B cell (primary cell): ENCODE measurements around the gene DISP2.

Experiments
- EZH2 ChIP-seq: IDR thresholded peaks from 2 replicates; pipeline ENCODE4 v1.6.1; 2012; ENCODE audit warnings: borderline replicate concordance, low read depth, mild to moderate bottlenecking, moderate library complexity, low read length; ENCODE audit not compliant: insufficient read depth, poor library complexity, severe bottlenecking
- TF ChIP-seq, protein P1 (sequence below): fragments of 200-600 bp; IDR thresholded peaks from one replicate; pipeline ENCODE4 v1.8.0; 2022; ENCODE audit warnings: antibody characterized with exemption, mild to moderate bottlenecking

DNA sequence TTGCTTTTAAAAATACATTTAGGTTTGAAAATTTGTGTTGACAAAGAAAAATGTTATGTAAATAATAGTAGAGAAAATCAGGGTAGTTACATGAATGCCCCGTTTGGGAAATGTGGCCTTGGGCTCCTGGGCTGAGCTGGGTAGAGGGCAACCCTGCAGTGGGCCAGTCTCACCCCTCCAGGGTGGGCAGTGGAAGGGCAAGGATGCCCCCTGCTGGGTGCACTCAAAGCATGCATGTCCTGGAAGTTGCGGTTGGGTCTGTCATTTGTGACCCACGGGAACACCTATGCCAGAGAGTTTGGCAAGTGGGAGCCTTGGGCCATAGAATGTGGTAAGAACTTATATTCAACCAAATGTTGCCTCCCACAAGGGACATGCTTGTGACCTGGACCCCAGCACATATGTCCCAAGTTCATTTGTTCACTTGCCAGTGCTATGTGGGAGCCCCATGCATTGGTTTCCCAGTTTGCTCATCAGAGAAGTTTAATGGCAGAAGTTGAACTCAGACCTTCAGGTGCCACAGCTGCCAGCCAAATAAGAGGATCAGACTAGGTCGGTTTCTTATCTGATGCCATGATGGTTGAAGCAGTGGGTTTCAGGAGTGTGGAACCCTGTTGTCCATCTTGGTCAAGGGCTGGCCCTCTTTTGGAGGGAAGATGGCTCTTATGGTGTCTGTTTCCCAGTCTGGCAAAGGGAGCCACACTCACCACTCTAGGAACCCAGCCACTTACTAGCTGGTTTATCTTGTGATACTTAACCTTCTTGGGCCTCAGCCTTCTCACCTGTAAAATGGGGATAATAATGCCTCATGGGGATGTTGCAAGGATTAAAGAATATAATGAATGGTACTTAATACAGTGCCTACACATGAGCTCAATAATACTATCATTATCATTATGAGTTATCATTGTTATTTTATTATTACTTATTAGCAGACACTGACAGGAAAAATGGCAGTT, 47.7 kb upstream of the DISP2 start:
- TF ChIP-seq EZH2 = no peak
- TF ChIP-seq, protein P1, sequence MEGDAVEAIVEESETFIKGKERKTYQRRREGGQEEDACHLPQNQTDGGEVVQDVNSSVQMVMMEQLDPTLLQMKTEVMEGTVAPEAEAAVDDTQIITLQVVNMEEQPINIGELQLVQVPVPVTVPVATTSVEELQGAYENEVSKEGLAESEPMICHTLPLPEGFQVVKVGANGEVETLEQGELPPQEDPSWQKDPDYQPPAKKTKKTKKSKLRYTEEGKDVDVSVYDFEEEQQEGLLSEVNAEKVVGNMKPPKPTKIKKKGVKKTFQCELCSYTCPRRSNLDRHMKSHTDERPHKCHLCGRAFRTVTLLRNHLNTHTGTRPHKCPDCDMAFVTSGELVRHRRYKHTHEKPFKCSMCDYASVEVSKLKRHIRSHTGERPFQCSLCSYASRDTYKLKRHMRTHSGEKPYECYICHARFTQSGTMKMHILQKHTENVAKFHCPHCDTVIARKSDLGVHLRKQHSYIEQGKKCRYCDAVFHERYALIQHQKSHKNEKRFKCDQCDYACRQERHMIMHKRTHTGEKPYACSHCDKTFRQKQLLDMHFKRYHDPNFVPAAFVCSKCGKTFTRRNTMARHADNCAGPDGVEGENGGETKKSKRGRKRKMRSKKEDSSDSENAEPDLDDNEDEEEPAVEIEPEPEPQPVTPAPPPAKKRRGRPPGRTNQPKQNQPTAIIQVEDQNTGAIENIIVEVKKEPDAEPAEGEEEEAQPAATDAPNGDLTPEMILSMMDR = peak; percentile 67
